Esophagus squamous epithelium (tissue), 4 donors: Measurements from ENCODE around the gene ZNF407.

Experiments used
- POLR2A ChIP-seq, 4 donors: fragments of 450-650 bp; IDR thresholded peaks; one replicate each; pipeline ENCODE4 v1.6.1; 2017; ENCODE audit warnings: antibody characterized with exemption in 4 of 4, mild to moderate bottlenecking in 4 of 4, moderate library complexity in 3 of 4
- TF ChIP-seq, protein P1 (sequence below), 6 experiments: fragments of 450-650 bp in 4 of 6; fragments of 200-600 bp in 2 of 6; sonication (generic) in 2 of 6; IDR thresholded peaks; one replicate each; pipeline ENCODE4 v1.5.1; 2016 to 2019; ENCODE audit warnings: antibody characterized with exemption in 6 of 6, mild to moderate bottlenecking in 4 of 6, moderate library complexity in 4 of 6

DNA sequence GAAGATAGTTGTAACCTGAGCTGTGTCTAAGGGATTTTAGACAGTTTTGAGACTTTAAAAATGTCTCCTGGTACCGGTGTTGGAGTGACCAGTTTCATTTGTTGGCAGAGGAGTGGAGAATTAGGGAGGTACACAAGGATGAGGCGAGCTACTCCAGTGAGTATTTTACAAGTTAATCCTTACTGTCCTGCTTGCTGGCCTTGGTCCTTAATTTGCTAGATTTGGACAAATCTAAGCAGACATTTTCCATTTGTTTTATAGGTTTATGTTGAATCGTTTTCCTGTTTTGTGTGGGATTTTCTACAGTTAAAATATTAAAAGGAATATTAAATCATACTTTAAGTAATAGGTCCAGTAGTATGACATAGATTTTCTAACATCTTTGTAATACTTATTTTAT is 101.8 kb downstream of the ZNF407 start:
- TF ChIP-seq POLR2A (IDR thresholded peaks at IDR 0.05) = no peak
- TF ChIP-seq, protein P1, sequence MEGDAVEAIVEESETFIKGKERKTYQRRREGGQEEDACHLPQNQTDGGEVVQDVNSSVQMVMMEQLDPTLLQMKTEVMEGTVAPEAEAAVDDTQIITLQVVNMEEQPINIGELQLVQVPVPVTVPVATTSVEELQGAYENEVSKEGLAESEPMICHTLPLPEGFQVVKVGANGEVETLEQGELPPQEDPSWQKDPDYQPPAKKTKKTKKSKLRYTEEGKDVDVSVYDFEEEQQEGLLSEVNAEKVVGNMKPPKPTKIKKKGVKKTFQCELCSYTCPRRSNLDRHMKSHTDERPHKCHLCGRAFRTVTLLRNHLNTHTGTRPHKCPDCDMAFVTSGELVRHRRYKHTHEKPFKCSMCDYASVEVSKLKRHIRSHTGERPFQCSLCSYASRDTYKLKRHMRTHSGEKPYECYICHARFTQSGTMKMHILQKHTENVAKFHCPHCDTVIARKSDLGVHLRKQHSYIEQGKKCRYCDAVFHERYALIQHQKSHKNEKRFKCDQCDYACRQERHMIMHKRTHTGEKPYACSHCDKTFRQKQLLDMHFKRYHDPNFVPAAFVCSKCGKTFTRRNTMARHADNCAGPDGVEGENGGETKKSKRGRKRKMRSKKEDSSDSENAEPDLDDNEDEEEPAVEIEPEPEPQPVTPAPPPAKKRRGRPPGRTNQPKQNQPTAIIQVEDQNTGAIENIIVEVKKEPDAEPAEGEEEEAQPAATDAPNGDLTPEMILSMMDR (IDR thresholded peaks at IDR 0.05) = no peak
